ENCODE results near the gene LGI2.

Gene LGI2

DNA sequence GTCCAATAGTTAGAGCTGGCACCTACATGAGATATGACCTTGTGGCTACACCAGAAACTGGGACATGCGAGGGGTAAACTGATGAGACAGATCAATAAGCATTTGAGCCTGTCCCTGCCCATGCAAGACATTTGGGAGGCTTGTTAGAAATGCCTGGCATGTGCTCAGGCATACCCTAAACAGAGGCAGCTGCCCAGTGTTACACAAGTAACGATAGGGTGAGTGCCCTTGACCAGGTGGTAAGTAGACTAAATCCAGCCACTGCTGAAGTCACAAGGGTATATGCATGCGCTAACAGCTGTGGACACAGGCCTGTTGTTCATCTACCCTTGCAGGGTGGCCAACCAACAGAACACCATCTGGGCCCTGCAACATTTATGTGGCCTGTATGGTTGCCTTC is 61.8 kb downstream of the LGI2 start:
- H3K4me1 ChIP-seq (ENCODE audit: insufficient read depth, low read length, poor library complexity, severe bottlenecking), result no peaks in the 10 kb centered on the region
- no peak overlapping the region for H2AFZ ChIP-seq (ENCODE audit: low read length)
- H4K20me1 ChIP-seq (ENCODE audit: insufficient read depth, low read length, poor library complexity, severe bottlenecking), result no peaks in the 10 kb centered on the region
- no peaks in the 10 kb centered on the region for H3F3A ChIP-seq (ENCODE audit: low read depth)
- H3K79me2 ChIP-seq (ENCODE audit: insufficient read depth, low read length), result no peaks in the 10 kb centered on the region
- H3K4me2 ChIP-seq (ENCODE audit: low read depth, low read length, poor library complexity, severe bottlenecking), result no peak overlapping the region
- no peaks in the 10 kb centered on the region for H3K9me2 ChIP-seq (replicated peaks; ENCODE audit: low read depth, low read length)
- no peak overlapping the region for H3K4me3 ChIP-seq (ENCODE audit: low read length, poor library complexity, severe bottlenecking)
- no peaks in the 10 kb centered on the region for H3K27me3 ChIP-seq (ENCODE audit: insufficient read depth, low read length, poor library complexity, severe bottlenecking)
- H3K9ac ChIP-seq (ENCODE audit: low read depth, low read length, poor library complexity, severe bottlenecking), result no peak overlapping the region
- peaks cover 6% of the 10 kb centered on the region; the same call in 1 of the 2 replicates for H3K9me3 ChIP-seq (ENCODE audit: insufficient read depth, low read depth, low read length)
- TF ChIP-seq, protein P1, sequence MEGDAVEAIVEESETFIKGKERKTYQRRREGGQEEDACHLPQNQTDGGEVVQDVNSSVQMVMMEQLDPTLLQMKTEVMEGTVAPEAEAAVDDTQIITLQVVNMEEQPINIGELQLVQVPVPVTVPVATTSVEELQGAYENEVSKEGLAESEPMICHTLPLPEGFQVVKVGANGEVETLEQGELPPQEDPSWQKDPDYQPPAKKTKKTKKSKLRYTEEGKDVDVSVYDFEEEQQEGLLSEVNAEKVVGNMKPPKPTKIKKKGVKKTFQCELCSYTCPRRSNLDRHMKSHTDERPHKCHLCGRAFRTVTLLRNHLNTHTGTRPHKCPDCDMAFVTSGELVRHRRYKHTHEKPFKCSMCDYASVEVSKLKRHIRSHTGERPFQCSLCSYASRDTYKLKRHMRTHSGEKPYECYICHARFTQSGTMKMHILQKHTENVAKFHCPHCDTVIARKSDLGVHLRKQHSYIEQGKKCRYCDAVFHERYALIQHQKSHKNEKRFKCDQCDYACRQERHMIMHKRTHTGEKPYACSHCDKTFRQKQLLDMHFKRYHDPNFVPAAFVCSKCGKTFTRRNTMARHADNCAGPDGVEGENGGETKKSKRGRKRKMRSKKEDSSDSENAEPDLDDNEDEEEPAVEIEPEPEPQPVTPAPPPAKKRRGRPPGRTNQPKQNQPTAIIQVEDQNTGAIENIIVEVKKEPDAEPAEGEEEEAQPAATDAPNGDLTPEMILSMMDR (conservative IDR thresholded peaks at IDR 0.05; ENCODE audit: low read length), result no peak
- no peak for TF ChIP-seq EZH2phosphoT487 (IDR thresholded peaks at IDR 0.05; ENCODE audit: borderline replicate concordance)
- no peaks in the 10 kb centered on the region for H3K36me3 ChIP-seq (ENCODE audit: insufficient read depth, low read length)

DNA sequence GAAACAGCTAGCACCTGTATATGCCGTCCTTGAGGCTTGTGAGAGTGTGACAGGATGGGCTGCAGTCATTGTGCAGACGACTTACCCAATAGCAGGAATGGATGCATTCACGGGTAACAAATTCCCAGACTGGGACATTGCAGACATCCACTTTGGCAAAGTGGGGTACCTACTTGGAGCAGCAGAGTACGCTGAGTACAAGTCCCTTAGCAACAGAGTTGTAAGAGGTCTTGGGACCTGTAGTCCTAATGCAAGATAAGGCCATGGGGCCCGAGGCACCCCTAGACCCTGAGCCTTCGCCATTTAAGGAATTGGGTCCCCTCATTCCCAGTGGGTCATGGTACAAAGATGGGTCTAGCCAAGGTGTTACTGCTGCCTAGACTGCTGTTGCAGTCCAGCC is 62.5 kb downstream of the LGI2 start:
- Histone ChIP-seq H4K20me1 (ENCODE audit: insufficient read depth, low read length, poor library complexity, severe bottlenecking) (no peaks in the 10 kb centered on the region), H3K9ac (ENCODE audit: low read depth, low read length, poor library complexity, severe bottlenecking) (no peak overlapping the region), H3F3A (ENCODE audit: low read depth) (no peaks in the 10 kb centered on the region), H3K4me2 (ENCODE audit: low read depth, low read length, poor library complexity, severe bottlenecking) (no peak overlapping the region), H3K9me2 (replicated peaks; ENCODE audit: low read depth, low read length) (no peaks in the 10 kb centered on the region), H3K27me3 (ENCODE audit: insufficient read depth, low read length, poor library complexity, severe bottlenecking) (no peaks in the 10 kb centered on the region), H3K36me3 (ENCODE audit: insufficient read depth, low read length) (no peaks in the 10 kb centered on the region), H3K4me1 (ENCODE audit: insufficient read depth, low read length, poor library complexity, severe bottlenecking) (no peaks in the 10 kb centered on the region), H3K79me2 (ENCODE audit: insufficient read depth, low read length) (no peaks in the 10 kb centered on the region), H2AFZ (ENCODE audit: low read length) (no peak overlapping the region), H3K9me3 (ENCODE audit: insufficient read depth, low read depth, low read length) (peaks cover 9% of the 10 kb centered on the region; the same call in 1 of the 2 replicates), H3K4me3 (ENCODE audit: low read length, poor library complexity, severe bottlenecking) (no peak overlapping the region)
- TF ChIP-seq, protein P1 (conservative IDR thresholded peaks at IDR 0.05; ENCODE audit: low read length), result no peak
- TF ChIP-seq EZH2phosphoT487 (IDR thresholded peaks at IDR 0.05; ENCODE audit: borderline replicate concordance), result no peak

DNA sequence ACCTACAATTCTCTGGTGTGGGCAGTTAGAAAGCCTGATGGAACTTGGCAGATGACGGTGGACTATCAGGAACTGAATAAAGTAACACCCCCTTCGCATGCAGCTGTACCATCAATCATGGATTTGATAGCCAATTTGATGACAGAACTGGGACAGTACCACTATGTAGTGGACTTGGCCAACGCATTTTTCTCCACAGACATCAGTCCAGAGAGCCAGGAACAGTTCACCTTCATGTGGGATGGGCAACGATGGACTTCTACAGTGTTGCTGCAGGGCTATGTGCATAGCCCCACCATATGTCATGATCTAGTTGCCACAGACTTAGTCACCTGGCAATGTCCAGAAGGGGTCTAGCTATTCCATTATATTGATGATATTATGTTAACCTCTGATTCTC is 63.4 kb downstream of the LGI2 start:
- no peaks in the 10 kb centered on the region for H3F3A ChIP-seq (ENCODE audit: low read depth)
- TF ChIP-seq, protein P1 (conservative IDR thresholded peaks at IDR 0.05; ENCODE audit: low read length), result no peak
- TF ChIP-seq EZH2phosphoT487 (IDR thresholded peaks at IDR 0.05; ENCODE audit: borderline replicate concordance), result no peak
- H3K79me2 ChIP-seq (ENCODE audit: insufficient read depth, low read length), result no peaks in the 10 kb centered on the region
- H3K4me3 ChIP-seq (ENCODE audit: low read length, poor library complexity, severe bottlenecking), result no peak overlapping the region
- no peak overlapping the region for H3K4me2 ChIP-seq (ENCODE audit: low read depth, low read length, poor library complexity, severe bottlenecking)
- no peaks in the 10 kb centered on the region for H3K4me1 ChIP-seq (ENCODE audit: insufficient read depth, low read length, poor library complexity, severe bottlenecking)
- peaks cover 9% of the 10 kb centered on the region; the same call in 1 of the 2 replicates for H3K9me3 ChIP-seq (ENCODE audit: insufficient read depth, low read depth, low read length)
- no peaks in the 10 kb centered on the region for H3K27me3 ChIP-seq (ENCODE audit: insufficient read depth, low read length, poor library complexity, severe bottlenecking)
- H3K9ac ChIP-seq (ENCODE audit: low read depth, low read length, poor library complexity, severe bottlenecking), result no peak overlapping the region
- no peaks in the 10 kb centered on the region for H4K20me1 ChIP-seq (ENCODE audit: insufficient read depth, low read length, poor library complexity, severe bottlenecking)
- no peaks in the 10 kb centered on the region for H3K36me3 ChIP-seq (ENCODE audit: insufficient read depth, low read length)
- H2AFZ ChIP-seq (ENCODE audit: low read length), result no peak overlapping the region
- no peaks in the 10 kb centered on the region for H3K9me2 ChIP-seq (replicated peaks; ENCODE audit: low read depth, low read length)
